Right lobe of liver (tissue), 4 donors: ENCODE data around the gene FNDC3A.

Experiments used
- POLR2A ChIP-seq: fragments of 450-650 bp; IDR thresholded peaks from one replicate; pipeline ENCODE4 v1.6.1; 2017; ENCODE audit warnings: antibody characterized with exemption, mild to moderate bottlenecking
- TF ChIP-seq, protein P1 (sequence below), 4 donors: fragments of 200-600 bp in 3 of 4; fragments of 450-650 bp in 1 of 4; IDR thresholded peaks; one replicate each; pipeline versions ENCODE4 v1.5.1 to v1.8.0; 2016 to 2022; ENCODE audit warnings: antibody characterized with exemption in 4 of 4, mild to moderate bottlenecking in 2 of 4
- donor health status: DM: no; HTN: no; CAD: no.
- donor health status: DM: no; HTN: no; CAD: no.
- donor health status: DM: no; HTN: yes; CAD: no.

DNA sequence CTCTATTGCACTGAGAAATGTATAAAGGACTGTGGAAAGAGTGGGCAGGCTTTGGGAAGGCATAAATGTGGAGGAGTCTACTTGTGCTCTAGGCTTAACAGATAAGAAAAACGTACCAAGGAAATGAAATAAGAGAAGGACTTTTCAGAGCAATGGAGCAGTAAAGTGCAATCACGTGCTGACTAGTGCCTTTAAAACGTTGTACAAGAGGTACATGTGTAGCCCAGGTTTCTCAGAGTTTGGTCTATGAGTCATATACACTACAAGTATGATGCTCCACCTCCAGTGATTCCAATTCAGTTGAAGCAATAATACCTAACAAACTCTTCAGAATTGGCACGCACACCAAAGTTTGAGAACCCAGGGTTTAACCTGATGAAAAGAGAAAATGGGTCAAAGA, 13.4 kb upstream of the FNDC3A start:
- TF ChIP-seq, protein P1, sequence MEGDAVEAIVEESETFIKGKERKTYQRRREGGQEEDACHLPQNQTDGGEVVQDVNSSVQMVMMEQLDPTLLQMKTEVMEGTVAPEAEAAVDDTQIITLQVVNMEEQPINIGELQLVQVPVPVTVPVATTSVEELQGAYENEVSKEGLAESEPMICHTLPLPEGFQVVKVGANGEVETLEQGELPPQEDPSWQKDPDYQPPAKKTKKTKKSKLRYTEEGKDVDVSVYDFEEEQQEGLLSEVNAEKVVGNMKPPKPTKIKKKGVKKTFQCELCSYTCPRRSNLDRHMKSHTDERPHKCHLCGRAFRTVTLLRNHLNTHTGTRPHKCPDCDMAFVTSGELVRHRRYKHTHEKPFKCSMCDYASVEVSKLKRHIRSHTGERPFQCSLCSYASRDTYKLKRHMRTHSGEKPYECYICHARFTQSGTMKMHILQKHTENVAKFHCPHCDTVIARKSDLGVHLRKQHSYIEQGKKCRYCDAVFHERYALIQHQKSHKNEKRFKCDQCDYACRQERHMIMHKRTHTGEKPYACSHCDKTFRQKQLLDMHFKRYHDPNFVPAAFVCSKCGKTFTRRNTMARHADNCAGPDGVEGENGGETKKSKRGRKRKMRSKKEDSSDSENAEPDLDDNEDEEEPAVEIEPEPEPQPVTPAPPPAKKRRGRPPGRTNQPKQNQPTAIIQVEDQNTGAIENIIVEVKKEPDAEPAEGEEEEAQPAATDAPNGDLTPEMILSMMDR (IDR thresholded peaks at IDR 0.05) = no peak
- no peak for TF ChIP-seq POLR2A
